Fibroblast of skin of abdomen (primary cell): ENCODE results near the gene USP34.

Experiments used
- DNase-seq: peaks from one replicate; pipeline ENCODE4 v3.0.0-alpha.2; 2013

USP34 gene

GRCh38 chr2:61371027-61371426 lies 99.9 kb downstream of the USP34 start:
- DNase-seq = no peak

DNA sequence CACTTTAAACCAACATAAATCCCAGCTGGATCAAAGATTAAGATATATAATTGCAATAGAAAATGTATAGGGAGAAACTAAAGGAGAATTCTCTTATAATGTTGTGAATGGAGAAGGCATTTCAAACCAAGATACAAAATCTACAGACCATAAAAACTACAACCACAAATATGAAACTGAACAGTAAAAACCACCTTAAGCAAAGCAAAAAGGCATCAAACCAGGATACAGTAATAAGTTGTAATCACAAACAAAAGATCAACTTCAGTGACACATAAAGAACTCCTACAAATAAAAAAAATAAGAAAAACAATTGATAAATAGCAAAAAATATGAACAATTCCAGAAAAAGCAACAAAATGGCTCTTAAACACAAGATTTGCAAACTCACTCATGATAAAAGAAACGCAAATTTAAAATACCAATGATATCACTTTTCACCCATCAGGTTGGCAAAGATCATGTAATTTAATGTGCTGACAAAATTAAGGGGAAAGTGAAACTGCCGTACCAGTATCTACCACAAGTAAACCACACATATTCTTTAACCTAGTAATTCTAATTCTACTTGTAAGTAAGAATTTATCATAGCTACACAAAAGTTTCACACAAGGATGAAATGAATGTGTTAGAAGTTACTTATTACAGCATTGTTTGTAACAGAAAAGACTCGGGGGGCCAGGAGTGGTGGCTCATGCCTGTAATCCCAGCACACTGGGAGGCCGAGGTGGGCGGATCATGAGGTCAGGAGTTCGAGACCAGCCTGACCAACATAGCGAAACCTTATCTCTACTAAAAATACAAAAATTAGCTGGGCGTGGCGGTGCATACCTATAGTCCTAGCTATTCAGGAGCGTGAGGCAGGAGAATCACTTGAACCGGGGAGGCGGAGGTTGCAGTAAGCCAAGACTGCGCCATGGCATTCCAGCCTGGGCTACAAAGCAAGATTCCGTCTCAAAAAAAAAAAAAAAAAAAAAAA lies 101.9 kb downstream of the USP34 start:
- no peak for DNase-seq

DNA sequence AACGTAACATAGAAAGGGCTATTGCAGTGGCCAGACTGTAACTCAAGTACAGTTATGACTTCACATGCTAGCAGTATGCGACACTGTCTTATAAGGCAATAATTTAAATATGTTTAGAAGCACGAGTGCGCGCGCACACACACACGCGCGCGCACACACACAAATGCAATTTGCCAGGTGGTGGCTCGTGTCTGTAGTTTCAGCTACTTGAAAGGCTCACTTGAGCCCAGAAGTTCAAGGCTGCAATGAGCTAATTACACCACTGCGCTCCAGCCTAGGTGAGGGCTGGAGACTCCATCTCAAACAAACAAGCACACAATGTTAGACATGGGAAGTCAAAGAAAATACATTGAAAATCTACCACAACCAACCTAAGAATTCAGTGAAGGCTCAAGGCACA lies 103.7 kb downstream of the USP34 start:
- no peak for DNase-seq

- no peak for DNase-seq
Observed at GRCh38 chr2:61363580-61363979, 107.3 kb downstream of the USP34 start.

GRCh38 chr2:61362873-61363272 lies 108.0 kb downstream of the USP34 start:
- no peak for DNase-seq

DNA sequence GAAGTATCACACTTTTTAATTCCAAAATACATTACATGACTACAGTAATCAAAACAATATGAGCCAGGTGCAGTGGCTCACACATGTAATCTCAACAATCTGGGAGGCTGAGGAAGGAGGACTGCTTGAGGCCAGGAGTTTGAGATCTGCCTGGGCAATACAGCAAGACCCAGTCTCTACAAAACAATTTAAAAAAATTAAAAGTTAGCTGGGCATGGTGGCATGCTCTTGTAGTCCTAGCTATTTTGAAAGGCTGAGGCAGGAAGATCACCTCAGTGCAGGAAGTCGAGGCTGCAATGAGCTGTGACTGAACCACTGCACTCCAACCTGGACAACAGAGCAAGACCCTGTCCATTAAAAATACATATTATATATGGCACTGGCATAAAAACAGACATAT lies 109.8 kb downstream of the USP34 start:
- no peak for DNase-seq

DNA sequence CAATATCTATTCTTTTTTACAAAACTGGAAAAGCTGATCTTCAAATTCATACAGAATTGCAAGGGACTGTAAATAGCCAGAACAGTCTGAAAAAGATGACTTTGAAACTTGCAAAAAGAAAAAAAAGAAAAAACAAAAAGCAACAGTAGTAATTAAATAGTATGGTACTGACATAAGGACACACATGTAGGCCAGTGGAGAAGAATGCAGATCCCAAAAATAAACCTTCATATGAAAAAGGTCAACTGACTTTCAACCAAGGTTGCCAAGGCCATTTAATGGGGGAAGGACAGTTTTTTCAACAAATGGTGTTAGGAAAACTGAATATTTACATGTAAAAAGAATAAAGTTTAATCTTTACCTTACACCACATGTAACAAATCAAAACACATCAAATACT lies 111.8 kb downstream of the USP34 start:
- no peak for DNase-seq

- no peak for DNase-seq
Observed at GRCh38 chr2:61357681-61358080, 113.2 kb downstream of the USP34 start.

DNA sequence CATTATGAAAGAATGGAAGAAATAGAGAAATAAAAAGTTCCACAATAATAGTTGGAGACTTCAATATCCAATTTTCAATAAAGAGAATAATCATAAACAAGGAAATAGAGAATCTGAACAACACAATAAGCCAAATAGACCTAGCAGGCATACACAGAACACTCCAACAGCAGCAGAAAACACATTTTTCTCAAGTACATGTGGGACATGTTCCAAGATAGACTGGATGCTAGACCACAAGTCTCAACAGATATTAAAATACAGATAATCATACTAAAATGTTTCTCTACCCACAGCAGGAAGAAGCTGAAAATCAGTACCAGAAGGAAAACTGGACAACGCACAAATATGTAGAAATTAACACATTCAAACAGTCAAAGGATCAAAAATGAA lies 113.9 kb downstream of the USP34 start:
- peak; percentile 60 for DNase-seq

GRCh38 chr2:61356261-61356957 lies 114.5 kb downstream of the USP34 start:
- peak; percentile 8 for DNase-seq

DNA sequence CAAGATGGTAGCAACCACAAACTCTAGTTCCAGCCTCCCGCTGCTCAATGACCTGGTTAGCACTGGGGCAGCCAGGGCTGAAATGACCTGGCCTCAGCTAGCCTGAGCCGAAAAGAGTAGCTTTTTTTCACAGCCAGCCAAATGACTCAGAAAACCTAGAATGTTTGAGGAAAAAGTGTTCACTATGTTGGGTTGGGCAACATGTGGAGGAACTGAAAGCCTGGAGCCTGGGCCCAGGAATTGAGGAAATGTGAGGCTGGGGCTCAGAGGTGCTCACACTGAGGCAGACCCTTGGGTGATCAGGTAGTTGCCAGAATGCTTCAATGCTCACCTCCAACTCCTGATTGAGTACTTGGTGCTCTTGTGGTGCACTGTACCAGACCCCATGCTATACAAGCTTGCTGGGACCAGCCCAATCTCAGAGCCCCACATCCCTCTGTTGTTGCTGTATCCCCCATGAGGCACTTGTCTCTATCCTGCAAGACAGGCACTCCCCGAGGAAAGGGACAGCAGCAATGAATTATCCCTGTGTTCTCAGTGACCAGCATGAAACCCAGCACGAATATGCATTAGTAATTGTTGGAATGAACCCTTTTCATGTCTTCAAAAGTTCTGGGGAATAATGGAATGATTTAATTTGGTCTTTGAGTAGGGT lies 116.2 kb downstream of the USP34 start:
- DNase-seq = no peak

DNA sequence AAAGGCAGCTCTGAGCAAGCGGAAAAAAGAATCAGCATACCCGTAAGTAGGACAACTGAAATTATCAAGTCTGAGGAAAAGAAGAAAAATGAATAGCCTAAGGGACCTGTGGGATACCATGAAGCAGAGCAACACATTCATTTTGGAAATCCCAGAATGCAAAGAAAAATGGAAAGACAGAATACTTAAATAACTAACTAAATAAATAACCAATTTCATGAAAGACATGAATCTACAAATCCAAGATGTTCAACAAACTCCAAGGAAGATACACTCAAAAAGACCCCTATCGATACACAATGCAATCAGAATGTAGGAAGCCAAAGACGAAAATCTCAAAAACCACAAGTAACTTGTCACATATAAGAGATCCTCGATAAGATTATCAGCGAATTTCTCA lies 117.0 kb downstream of the USP34 start:
- no peak for DNase-seq

DNA sequence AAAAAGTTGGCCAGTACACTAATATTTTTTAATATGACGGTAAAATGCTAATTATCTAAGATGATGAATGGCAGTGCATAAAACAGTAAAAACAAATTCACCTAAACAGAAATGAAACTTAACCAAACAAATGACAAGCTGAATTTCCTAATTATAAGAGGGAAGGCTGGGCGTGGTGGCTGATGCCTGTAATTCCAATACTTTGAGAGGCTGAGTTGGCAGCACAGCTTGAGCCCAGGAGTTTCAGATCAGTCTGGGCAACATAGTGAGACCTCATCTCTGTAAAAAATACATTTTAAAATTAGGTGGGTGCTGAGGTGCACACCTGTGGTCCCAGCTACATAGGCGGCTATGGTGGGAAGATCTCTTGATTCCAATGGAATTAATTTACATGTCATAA lies 120.1 kb downstream of the USP34 start:
- no peak for DNase-seq

GRCh38 chr2:61343141-61343540 lies 127.7 kb downstream of the USP34 start:
- DNase-seq = no peak

DNA sequence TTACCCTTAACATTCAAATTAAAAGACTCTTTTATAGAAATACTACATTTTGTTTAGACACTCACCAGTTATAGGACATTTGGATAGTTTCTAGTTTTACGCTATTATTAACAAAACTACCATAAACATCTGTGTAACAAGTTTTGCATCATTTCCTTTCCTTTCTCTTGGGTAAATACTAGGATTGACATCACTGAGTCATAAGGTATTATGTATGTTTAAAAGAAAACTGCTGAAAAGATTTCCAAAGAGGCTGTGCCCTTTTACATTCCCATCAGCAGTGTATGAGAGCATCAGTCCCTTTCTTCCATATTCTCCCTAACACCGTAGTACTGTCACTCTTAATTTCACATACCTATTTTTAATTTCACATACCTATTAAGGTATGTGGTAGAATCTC lies 130.6 kb downstream of the USP34 start:
- peak; percentile 22 for DNase-seq

DNA sequence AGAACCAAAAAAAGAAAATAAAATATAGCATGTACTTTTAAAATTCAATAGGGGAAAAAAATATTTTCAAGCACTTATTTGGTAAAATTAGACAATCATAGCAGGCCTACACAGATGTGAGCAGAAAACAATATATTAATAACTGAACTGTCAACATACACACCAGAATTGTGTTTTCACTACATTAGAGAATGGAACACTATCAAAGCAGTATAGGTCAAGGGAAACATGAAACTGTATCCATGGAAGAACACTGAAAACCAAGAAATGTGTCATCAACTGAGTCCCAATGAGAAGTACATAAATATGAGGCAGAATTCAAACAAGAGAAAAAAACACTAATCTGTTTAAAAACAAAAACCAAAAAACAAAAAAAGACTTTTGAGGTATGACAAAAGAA lies 132.4 kb downstream of the USP34 start:
- DNase-seq = no peak

DNA sequence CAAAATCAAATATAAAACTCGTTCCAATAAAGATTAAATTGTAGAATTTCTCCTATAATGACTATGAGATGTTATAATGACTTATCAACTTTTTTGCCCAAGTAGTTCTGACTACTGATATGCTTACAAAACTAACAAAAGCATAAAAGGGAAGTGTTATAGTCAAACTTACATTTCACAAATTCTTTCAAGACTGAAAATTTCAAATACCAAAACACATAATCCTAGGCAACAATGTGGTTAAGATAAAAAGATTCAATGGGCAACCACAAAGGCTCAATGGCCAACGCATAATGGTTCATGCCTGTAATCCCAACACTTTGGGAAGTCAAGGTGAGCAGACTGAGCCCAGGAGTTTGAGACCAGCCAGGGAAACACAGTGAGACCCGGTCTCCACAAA lies 135.7 kb downstream of the USP34 start:
- no peak for DNase-seq

DNA sequence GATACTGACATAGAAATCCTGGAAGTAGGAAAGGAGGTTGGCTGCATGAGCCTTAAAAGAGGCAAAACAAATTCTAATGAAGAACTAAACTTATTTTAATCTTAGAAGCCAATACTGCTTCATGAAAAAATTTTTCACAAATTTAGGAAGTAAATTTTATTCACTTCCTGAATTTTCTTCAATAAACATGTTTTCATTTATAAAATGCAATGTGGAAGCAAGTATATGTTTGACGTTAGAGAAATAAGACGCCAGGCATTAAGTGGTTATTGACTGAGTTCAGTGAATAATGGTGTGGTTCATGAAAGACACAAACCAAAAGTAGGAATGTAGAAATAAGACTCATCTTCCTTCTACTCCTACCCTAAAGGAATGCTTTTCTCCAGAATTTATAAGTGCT lies 136.4 kb downstream of the USP34 start:
- no peak for DNase-seq

DNA sequence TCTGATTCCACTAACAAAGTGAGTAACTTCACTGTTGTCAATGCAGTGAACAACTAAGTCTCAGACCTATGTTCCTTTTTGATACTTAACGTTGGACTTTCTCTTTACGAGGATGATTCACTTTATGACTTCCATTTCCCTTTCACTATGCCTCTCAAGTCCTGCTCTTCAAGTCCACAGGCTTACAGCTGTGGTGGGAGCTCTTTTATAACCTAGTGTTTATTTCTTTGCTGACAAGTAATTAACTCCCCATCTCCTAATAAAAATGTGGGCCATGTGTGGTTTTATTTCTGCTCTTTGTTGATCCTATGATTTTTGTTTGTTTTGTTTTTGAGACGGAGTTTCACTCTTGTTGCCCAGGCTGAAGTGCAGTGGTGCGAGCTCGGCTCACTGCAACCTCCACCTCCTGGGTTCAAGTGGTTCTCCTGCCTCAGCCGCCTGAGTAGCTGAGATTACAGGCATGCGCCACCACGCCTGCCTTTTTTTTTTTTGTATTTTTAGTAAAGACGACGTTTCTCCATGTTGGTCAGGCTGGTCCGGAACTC lies 142.1 kb downstream of the USP34 start:
- DNase-seq = no peak

GRCh38 chr2:61327173-61327572 lies 143.7 kb downstream of the USP34 start:
- DNase-seq = no peak

GRCh38 chr2:61326423-61326822 lies 144.5 kb downstream of the USP34 start:
- no peak for DNase-seq

DNA sequence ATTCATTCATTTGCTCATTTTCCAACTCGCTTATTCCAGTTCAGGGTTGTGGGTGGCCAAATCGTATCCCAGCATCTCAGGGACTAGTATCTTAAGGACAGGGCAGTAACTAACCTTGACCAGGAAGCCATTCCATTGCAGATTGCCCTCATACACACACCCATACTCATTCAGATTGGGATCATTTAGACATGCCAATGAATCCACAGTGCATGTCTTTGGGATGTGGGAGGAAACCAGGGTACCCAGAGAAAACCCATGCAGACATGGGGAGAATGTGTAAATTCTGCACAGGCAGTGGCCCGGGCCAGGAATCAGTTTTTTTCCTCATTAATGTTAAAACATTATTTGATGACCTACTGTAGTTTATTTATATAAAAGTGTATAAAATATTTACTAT lies 150.7 kb downstream of the USP34 start:
- no peak for DNase-seq

- no peak for DNase-seq
Observed at GRCh38 chr2:61318553-61318952, 152.3 kb downstream of the USP34 start.
